Activated T-cell treated with anti-CD3 and anti-CD28 coated beads for 4 hours (primary cell): ENCODE results near the gene LRRC43.
"Not testable (repeated sequence)": the region's sequence is repeated elsewhere in the genome, so short reads cannot be mapped to it uniquely, and the experiment has no call there.

Source experiments
- DNase-seq: peaks from one replicate; pipeline ENCODE4 v3.0.0-alpha.2; 2020

The LRRC43 gene

DNA sequence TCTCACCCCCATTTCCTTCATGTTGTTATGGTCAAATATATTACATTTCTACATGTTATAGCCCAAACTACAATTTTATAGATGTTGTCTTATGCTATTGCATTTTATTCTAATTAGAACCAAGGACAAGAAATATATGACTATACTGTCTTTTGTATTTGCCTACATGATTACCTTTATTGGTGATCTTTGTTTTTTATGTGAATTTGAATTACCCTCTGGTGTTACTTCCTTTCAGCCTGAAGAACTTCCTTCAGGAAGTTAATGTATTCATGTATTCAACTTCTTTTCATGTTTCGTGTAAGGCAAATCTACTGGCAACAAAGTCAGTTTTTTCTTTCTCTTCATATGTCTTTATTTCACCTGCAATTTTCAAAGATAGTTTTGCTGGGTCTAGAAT, 11.9 kb downstream of the LRRC43 start:
- DNase-seq: no peak

DNA sequence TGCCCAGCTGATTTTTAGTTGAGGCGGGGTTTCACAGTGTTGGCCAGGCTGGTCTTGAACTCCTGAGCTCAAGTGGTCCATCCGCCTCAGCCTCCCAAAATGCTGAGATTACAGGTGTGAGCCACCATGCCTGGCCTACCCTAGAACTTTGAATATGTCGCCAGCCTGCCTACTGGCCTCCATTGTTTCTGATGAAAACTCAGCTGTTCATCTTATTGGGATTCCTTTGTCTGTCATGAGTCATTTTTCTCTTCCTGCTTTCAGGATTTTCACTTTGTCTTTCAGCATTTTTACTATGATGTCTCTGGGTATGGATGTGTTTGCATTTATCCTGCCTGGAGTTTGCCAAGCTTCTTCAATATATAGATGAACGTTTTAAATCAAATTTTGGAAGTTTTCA, 12.5 kb downstream of the LRRC43 start:
- no peak for DNase-seq

DNA sequence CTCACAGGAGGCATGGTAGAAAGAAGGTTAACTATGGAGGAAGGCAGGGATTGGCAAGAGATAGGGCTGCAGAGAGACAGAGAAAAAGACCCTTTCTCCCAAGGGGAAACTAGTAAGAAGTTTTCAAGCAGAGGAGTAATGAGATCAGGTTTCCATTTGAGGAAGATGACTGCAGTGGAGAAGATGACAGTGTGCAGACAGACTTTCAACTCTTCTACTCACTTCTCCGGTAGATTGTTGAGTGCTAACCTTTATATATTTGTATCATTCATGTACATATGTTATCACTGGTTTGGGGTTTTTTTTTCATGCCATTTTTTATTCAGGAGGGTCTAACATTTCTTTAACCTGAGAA, 14.7 kb downstream of the LRRC43 start:
- DNase-seq: no peak

DNA sequence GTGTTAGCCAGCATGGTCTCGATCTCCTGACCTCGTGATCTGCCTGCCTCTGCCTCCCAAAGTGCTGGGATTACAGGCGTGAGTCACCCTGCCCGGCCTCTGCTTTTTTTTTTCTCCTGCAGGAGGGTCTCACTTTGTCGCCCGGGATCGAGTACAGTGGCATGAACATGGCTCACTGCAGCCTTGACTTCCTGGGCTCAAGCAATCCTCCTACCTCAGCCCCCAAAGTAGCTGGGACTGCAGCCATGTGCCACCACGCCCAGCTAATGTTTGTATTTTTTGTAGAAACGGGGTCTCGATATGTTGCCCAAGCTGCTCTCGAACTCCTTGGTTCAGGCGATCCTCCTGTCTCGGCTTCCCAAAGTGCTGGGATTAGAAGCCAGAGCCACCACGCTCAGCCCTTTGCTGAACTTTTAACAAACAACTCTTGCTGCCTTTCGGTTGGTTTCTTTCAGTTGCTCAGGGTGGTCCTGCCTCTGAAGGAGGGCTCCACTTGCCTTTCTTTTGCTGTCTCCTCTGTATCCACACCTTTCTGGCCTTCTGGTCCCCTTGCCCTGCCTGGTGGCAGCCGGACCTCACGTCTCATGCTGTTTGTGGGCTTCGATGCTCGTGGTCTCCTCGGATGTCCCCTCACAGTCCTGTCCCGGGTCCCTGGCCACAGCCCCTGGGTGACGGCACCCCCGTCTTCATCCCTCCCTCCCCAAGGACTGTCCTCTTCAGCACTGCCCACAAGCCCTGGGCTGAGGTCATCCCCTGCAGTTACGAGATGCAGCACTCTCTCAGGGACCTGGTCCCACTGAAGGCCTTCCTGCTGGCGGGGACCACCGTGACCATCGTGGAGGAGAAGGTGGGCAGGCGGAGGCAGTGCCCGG, 16.8 kb downstream of the LRRC43 start:
- no peak for DNase-seq

DNA sequence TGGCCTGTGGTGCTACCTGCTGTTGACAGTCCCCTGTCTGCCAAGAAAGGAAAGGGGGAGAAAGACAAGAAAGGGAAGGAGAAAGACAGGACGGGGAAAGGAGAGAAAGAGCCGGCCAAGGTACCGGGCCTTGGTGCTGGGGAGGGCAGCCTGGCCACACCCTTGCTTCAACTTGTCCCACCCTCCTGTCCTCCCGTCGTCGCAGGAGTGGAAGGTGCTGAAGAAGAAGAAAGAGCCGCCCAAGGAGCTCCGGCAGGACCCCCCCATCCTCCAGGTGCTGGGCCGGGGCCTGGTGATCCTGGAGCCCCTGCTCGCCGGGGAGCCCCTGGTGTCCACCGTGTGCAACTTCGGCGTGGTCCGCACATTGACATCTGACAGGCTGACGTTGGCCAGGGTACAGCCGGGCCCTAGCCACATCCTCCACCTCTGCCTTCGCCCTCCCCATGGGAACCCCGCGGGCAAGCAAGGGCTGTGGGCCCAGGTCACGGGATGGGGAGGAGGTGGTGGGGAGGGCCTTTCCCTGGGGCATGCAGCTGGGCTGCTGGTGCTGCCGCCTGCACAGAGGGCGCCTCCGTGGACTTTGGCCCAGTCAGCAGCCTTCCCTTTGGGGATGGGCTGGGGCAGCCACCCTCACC, 17.7 kb downstream of the LRRC43 start:
- no peak for DNase-seq

DNA sequence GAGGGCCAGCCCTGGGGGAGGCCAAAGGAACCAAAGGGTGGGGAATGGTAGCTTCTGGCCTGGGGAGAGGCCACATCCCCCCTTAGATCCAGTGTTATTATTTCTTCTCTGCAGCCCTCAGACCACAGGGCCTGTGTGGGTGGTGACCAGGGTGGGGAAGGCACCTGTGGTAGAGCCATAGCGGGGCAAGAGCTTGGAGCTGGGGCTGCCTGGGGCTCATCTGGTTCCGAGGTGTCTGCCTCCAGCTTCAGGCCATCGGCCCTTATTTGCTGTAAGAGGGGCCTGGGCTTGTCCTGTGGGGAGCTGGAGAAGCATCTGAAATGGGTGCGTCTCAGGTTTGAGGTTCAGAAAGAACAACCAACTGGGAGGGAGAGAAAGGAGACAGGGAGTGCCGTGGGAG, 18.5 kb downstream of the LRRC43 start:
- no peak for DNase-seq

DNA sequence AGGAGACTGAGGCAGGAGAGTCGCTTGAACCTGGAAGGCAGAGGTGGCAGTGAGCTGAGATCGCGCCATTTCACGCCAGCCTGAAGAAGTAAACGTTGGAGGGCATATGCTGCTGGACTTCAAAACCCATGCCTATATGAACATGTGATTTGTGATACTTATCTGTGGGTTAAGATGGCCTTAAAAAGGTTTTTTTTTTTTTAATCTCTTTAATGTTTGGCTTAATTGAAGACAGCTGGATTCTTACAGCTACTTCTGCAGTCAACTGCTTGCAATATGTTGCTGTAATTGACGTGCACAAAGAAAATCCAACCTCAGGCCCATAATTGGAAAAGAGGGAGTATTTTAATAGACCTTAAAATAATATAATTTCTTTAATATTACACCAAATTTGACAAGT, 19.1 kb downstream of the LRRC43 start:
- DNase-seq: no peak

DNA sequence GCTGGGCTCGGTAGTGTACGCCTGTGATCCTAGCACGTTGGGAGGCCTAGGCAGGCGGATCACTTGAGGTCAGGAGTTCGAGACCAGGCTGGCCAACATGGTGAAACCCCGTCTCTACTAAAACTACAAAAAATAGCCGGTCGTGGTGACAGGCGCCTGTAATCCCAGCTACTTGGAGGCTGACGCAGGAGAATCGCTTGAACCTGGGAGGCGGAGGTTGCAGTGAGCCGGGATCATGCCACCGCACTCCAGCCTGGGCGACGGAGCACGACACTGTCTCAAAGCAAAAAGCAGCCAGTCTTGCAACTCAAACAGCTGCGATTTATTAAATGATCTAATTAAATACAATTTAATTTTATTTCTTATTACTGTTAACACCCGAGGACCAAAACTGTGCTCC, 19.9 kb downstream of the LRRC43 start:
- not testable (repeated sequence) for DNase-seq

DNA sequence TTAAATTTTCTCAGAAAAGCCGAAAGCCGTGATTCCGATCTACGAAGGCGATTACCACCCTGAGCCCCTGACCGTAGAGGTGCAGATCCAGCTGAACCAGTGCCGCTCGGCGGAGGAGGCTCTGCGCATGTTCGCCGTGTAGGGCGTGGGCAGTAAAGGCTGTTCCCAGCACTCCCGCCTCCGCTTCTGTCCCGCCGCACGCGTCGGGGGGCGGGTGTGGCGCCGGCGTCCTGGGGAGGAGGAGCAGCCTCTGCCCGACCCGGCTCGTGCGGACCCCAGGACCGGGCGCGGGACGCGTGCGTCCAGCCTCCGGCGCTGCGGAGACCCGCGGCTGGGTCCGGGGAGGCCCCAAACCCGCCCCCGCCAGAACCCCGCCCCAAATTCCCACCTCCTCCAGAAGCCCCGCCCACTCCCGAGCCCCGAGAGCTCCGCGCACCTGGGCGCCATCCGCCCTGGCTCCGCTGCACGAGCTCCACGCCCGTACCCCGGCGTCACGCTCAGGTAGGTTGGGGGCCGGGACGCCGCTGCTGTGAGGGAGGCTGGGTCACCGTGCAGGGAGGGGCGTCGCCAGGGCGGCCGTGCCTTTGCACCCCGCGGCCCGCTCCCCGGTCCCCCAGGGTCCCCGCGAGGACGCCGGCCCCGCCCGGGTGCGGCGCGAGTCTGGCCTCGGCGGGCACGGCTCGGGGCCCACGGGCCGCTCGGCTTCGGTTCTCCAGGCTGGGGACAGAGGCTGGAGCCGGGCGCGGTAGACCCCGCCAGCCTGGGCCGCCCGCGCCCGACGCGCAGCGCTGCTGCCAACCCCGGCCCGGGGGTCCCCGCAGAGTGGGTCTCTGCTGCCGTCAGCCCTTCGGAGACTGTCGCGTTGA, 20.6 kb downstream of the LRRC43 start, which contains the start of gene B3GNT4:
TSS of gene B3GNT4 (plus strand) at position 409 of the 866 bp plus-strand sequence. CDS start 910 bp downstream, outside the sequence.
- DNase-seq: peak; percentile 69

DNA sequence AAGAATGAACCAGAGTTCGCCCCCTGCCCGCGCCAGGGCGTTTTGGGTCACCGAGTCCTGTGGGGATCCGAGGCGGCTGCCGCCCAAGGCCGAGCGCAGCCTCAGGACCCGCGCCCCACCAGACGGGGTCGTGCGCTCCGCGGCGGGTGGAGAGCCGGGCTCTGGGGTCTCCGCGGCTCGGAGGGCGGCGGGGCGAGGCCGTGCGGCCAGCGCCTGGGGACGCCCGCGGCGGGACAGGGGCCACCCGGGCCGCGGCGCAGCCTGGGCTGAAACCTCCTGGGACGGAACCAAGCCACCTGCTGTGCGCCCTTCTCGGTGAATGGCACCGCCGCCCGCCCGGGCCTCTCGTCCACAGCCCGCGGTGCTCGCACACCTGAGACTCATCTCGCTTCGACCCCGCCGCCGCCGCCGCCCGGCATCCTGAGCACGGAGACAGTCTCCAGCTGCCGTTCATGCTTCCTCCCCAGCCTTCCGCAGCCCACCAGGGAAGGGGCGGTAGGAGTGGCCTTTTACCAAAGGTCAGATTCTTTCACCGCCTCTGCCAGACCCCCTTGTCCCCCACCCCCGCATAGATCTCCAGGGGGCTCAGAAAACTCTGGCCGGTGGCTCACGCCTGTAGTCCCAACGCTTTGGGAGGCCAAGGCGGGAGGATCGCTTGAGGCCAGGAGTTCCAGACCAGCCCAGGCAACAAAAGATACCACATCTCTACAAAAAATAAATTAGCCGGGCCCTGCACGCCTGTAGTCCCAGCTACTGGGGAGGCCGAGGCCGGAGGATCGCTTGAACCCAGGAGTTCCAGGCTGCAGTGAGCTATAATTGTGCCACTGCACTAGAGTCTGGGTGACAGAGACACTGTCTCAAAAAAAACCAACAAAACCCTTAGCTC, 21.5 kb downstream of the LRRC43 start:
- DNase-seq: no peak

DNA sequence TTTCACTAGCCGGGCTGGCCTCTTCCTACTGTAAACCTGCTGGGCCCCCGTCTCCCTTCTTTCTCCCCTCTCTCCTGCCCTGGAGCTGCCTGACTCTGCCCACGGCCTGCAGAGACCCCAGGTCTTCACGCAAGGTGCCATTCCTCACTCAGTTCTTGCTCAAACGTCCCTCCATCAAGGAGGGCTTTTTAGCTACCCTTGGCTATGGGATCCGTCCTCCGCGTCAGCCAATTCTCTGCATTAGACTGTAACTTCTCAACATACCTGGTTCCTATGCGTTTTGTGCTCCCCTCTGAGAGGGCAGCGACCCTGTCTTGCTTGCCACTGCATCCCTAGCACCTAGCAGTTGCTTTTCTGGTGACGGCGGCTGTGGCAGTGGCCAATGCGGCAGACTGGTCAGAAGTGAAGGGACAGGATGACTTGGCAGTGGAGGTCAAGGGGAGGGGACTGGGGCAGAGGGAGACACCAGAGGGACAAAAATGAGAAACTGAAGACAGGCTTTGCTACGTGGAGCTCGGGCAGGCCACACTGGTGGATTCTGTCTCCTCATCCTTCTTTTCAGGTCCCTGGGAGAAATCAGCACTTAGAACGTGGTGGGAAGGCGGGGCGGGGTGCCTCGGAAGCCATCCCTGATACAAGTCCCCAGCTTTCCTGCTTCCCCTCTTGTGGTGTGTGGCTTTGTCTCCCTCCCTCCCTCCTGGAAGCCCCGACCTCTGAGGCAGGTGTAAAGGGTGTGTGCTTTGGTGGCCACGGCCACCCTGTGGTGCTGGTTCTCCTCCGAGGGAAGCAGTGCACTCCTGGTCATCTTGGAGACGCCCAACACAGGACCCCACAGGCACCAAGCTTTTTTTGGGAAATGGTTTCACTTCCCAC, 22.4 kb downstream of the LRRC43 start:
- no peak for DNase-seq

DNA sequence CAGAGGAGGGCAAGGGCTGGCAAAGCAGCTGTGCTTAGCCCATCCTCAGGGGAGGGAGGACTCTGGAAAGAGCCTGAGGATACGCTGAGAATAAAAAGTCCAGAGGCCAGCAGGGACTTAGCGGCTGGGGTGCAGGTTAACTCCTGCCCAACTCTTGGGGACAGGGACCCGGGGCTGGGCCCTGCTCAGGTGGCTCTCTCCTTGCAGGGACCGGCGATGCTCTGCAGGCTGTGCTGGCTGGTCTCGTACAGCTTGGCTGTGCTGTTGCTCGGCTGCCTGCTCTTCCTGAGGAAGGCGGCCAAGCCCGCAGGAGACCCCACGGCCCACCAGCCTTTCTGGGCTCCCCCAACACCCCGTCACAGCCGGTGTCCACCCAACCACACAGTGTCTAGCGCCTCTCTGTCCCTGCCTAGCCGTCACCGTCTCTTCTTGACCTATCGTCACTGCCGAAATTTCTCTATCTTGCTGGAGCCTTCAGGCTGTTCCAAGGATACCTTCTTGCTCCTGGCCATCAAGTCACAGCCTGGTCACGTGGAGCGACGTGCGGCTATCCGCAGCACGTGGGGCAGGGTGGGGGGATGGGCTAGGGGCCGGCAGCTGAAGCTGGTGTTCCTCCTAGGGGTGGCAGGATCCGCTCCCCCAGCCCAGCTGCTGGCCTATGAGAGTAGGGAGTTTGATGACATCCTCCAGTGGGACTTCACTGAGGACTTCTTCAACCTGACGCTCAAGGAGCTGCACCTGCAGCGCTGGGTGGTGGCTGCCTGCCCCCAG, 23.4 kb downstream of the LRRC43 start:
- DNase-seq: no peak

DNA sequence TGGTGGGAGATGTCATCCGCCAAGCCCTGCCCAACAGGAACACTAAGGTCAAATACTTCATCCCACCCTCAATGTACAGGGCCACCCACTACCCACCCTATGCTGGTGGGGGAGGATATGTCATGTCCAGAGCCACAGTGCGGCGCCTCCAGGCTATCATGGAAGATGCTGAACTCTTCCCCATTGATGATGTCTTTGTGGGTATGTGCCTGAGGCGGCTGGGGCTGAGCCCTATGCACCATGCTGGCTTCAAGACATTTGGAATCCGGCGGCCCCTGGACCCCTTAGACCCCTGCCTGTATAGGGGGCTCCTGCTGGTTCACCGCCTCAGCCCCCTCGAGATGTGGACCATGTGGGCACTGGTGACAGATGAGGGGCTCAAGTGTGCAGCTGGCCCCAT, 24.1 kb downstream of the LRRC43 start:
- DNase-seq: no peak

DNA sequence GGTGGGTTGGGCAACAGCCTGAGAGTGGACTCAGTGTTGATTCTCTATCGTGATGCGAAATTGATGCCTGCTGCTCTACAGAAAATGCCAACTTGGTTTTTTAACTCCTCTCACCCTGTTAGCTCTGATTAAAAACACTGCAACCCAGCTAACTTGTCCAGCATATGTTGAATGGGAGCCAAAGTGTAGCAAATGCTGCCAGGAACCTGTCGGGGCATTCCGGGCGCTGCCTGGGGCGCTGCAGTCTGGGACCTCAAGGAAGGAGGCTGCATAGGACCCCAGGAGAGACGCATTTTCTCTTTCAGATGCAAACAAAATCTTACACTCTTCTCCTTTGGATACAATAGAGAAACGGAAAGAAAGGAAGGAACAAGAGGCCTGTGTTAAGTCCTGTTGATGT, 24.5 kb downstream of the LRRC43 start:
- DNase-seq: no peak

DNA sequence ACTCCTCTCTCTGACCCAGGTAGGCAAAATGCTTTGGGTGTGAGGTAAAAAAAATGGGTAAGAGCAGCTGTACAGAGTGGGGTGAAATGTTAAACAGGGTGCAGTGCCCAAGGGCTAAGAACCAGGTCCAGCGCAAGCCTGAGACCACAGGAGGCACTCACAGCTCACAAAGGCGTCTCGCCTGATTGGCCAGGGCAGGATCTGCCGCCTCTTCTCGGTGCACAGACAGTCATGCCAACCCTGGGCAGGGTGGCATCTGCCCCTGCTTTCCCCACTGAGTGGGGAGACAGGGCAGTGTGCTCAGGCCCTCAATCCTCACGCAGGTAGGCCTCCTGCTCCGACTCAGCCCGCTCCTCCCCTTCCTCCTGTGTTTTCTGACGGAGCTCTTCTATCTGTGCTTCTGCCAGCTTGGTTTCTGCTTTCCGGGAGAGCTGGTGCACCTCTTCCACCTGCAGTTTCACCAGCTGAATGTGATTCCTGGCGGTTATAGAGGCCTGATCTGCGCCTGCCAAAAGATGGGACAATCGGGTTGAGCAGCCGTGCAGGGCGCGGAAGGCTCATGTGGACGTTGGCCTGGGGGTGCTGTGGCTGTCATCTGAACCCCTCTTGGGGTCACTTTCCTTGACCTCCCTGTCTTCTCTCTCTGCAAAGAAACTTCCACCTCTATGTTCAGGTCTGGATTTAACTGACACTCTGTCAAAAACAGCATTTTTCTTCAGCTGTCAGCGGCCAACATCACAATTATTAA, 25.3 kb downstream of the LRRC43 start:
- DNase-seq: no peak

DNA sequence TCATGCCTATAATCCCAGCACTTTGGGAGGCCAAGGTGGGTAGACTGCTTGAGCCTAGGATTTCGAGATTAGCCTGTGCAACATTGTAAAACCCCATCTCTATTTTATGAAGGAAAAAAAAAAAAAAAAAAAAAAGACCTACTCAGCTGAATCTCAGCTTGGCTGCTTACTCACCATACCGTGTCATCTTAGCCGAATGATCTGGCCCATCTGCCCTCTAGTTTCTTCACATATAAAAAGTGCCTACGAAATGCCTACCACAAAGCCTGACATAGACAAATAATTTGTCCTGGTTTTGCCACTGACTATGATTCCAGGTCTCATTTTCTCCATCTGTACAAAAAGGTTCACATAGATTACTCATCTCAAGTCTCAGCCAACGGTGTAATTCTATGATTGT, 32.8 kb downstream of the LRRC43 start:
- no peak for DNase-seq

DNA sequence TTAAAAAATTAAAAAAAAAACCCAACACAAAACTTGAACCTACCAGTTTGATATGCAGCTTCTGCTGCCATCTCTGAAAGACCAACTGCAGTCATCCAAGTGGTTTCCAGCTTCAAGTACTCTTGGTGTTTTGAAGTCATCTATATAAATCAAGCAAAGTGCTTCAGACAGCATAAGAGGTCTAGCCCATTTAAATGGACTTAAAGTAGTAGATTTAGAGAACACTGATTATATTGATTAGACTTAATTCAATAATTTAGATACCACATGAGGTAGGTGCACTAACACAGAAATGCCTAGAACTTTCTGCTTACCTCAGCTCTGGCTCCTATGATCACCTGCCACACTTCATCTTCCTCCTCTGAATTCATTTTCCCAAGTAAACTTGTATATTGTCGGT, 33.5 kb downstream of the LRRC43 start:
- DNase-seq: no peak

DNA sequence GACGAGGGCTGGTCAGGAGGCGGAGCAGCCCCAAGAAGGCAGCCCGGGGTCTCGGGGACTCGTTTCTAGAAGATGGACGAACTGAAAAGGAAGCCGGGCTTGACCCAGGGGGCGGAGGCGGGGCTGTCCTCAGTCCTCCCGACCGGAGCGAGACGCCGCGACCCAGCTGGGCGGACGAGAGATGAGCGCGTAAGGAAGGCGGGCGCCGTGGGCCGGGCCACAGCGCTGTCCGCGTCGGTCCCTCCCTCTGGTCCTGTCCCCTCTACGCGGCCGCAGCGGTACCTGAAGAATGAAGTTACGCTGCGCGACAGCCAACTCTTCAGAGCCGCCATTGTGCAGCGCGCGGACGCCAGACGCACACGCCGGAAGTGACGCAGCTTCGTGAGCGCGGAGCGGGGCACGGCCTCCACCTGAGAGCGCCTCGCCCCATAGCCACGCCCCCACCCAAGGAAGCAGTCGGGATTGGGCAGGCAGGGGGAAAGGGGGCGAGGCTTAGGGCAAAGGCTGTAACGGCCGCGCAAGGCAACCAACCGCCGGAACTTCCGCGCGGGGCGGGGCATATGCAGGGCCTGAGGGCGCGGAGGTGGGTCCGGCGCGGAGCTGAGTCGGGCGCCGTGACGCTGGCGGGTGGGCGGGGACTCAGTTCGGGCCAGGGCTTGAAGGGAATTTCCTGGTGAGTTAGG, 42.9 kb downstream of the LRRC43 start, which contains the start of gene DIABLO:
TSS of gene DIABLO (minus strand) at position 370 of the 683 bp plus-strand sequence. CDS start at position 332, 38 bp downstream.
- DNase-seq: peak; percentile 99
